ENCODE measurements around the gene CHAC2.
"Not testable (repeated sequence)": the region's sequence is repeated elsewhere in the genome, so short reads cannot be mapped to it uniquely, and the experiment has no call there.

The CHAC2 gene

DNA sequence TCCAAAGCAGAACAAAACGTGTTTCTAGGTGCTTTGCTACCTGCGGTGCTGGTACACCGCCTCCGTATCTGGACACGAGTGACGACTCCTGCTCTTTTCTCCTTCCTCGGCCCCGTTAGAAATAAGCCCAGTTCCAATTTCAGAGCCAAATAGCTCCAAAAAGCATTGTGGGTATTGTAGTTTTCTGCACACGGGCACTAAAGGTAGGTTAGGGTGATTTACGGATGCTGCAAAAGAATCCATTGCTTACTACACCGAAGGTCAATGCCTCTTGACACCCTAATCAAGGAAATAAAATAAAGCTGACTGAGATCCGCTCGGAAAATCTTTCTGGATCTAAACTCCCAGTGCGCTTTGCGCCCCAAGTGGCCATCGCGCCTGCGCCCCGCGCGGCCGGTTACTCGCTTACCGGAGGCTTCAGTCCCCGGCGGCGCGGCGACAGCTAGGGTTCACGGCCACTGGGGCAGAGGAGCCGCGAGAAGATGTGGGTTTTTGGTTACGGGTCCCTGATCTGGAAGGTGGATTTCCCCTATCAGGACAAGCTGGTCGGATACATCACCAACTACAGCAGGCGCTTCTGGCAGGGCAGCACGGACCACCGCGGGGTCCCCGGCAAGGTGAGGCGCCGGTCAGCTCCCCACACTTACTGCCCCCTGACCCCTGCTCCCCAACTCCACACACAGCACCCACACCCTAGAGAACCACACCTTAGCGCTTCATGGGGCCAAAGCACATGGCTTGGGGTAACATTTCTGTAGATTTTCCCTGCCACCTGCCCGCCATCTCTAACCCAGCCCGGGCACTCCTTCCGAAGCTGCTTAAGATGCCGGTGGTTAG, at the start of gene CHAC2:
TSS of gene CHAC2 (plus strand) at position 400 of the 837 bp plus-strand sequence. CDS start at position 483, 83 bp downstream.
- peak; percentile 87 for DNase-seq

DNA sequence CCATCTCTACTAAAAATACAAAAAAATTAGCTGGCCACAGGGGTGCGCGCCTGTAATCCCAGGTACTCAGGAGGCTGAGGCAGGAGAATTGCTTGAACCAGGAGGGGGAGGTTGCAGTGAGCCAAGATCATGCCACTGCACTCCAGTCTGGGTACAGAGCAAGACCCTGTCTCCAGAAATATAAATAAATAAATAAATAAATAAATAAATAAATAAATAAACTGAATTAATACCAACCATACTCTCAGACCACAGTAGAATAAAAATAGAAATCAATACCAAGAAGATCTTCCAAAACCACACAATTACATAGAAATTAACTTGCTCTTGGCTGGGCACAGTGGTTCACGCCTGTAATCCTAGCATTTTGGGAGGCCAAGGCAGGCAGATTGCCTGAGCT, 46.7 kb upstream of the CHAC2 start:
- not testable (repeated sequence) for DNase-seq

DNA sequence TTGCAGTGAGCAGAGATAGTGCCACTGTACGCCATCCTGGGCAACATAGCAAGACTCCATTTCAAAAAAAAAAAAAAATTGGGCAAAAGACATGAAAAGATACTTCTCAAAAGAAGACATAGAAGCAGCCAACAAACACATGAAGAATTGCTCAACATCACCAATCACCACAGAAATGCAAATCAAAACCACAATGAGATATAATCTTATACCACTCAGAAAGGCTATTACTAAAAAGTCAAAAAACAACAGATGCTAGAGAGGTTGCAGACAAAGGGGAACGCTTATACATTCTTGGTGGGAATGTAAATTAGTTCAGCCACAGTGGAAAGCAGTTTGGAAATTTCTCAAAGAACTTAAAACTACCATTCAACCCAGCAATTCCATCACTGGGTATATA, 43.1 kb upstream of the CHAC2 start:
- no peak for DNase-seq

DNA sequence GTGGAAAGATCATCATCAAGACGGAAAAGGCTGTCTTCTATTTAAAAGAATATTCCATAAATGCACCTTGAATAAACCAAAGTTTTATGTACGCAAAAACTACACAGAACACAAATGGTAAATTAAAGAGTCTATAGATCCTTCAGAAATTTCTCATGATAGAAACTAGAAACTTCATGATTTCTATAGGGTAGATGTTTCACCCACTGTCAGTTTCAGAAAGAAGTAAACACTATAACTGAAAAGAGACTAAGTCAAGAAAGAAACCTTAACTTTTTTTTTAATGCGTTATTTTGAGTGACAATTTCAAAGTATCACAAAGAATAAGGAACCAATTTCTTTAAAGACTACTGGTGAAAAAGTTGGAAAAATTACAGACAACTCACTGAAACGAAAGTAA, 41.9 kb upstream of the CHAC2 start:
- no peak for DNase-seq

DNA sequence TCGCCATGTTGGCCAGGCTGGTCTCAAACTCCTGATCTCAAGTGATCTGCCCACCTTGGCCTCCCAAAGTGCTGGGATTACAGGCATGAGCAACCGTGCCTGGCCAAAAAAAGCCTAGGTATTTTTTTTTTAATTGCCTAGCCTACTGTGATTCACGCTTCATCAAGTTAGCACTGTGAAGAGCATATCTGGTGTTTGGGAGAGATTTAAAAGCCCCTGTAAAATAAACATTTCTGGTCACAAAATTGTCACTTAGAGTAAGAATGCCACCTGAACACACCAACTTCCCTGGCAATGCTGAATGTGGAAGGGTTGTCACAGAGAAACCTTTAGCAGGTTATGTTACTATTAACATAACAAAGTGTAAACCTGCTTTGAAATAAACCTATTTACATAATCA, 39.7 kb upstream of the CHAC2 start:
- no peak for DNase-seq

DNA sequence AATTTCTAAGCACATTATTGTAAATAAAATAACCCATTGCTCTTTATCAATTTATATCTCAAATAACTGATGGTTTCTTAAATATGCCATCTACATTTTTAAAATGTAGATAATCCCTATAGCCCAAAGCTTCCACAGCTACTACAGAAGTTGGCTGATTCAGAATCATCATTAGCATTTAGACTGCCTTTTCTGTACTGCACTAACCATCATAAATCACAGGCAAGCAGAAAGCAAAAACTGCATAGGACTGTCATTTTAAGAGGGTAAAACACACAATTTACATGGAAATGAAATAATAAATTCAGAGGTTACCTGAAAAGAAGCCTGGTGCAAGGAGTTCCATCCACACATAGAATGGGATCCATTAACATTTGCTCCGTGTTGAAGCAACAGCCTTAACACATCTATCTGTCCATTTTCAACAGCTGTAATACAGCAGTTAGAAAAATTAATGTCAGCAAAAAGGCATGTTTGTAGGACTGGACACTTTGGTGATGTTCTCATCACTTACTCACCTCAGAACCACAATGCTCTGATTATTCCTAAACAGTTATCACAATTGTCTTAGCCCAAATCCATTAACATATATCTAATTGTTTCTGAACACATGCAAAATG, 38.4 kb upstream of the CHAC2 start:
- DNase-seq, result no peak

DNA sequence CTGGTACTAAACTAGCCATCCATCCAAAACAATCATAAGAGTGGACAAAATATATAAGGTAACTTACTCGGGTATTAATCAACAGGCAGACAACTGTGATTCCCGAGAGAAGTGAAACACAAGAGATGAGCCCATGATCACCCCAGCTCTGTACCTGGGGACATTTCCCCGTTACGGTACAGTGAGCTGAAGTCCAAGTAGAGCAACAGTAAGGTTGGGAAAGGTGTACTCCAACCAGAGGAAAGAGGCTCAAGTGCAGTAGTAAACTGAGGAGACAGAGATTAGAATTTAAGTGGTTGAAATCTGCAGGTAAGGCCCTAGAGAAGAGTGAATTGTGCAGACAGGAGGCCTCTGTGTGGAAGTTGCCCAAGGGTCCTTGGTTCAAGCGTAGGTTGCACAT, 30.5 kb upstream of the CHAC2 start:
- DNase-seq, result no peak

DNA sequence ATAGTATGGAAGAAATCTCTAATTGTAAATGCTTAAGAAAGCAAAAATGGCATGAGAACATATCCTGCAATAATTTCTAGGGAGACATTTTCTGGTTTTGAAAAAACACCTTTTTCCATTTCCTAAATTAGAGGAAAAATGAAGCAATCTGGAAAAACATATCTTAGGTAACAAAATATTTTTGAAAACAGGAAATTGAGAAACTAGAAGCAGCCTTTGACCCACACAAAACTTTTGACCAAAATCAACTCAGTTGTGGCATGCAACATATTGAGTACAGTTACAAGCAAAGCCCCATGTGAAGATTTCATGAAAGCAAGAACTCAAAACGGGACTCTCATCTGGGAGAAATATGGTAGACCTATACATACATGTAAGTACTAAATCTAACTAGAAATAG, 28.6 kb upstream of the CHAC2 start:
- DNase-seq, result no peak

DNA sequence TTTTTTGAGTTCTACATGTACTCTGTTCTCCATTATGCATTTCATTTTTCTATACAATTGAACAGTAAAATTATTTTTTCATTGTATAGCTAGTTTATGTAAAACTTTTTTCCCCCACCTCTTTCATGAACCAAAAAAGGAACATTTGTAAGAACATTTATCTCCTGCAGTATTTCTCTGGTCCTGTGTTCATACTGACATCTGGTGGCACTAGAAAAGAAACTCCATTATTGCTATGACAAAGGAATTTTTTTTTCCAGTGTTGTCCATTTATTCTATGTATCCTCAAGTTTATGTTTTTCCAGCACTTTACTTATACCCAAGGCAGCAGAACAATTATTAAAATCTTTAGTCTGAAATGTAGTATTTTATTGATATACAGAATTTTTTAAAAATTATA, 27.4 kb upstream of the CHAC2 start:
- no peak for DNase-seq

DNA sequence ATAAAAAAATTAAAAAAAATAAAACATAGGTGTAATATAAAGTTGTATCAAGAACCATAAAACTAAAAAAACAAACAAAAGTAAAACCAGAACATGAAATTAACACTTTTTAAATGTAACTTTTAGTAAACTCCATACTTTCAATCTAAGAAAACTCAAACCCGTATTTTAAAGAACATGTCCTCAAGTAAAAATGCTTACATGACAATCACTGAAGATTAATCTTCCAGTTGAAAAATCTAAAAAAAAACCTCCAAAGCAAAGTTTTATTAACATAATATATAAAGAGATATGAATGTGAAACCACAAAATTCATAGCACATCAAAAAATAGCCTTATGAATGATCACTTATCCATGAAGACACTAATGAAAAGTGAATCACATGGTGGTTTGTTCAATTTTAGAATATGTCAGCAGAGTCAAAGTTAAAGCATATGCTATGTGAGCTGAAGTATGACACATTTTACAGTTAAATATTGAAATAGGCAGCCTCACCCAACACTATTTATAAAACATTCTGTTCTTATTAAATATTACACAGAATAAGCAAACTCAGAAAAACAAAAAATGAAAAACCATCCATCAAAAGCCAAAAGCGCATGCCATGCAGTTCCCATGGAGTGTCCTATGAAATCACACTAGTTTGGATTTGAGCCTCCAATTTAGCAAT, 23.1 kb upstream of the CHAC2 start:
- no peak for DNase-seq

DNA sequence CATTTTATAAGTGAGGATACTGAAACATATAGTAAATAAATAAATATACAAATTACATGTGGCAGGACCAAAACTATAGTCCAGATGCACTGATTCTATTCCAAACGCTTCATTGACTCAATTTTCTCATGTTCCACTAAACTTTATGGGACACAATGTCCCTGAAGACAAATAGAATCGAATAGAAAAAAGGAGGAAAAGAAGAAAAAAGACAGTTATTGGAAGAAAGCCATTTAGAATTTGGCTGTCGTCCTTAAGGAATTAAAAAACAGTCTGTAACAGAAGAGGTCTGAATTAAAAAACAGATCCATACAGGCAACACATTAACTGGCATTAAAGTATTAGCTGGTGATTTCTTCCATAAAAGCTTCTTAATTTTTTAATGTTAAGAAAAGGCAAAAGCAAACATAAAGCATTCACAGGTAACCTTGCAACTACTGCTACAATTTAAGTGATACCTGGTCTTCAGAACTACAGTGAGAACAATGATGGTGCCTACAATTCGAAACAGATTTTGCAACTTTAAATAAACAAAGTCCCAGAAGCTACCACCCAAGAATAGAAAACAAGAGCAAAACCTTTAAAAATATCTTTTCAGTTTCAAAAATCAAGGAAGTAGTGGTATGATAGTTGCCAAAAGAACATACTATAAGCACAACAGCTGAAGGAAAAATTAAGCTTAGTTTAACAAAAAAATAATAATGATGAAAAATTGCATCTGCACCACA, 17.4 kb upstream of the CHAC2 start:
- DNase-seq, result no peak

DNA sequence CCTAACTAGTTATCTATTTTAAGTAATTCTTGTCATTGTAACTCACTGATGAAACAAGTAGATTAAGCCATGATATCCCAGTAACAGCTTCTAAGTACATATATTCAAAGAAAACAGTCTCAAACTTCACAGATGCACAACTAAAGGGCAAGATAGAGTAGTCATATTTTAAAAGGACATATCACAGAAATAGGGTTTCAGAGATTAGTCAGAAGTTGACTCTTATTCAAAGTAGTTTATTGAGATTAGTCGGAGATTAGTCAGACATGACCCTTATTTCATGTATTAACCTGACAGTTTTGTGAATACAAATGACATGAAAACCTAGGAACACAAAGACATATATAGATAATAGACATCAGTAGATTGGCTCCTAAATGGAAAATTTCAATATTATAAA, 15.9 kb upstream of the CHAC2 start:
- no peak for DNase-seq

DNA sequence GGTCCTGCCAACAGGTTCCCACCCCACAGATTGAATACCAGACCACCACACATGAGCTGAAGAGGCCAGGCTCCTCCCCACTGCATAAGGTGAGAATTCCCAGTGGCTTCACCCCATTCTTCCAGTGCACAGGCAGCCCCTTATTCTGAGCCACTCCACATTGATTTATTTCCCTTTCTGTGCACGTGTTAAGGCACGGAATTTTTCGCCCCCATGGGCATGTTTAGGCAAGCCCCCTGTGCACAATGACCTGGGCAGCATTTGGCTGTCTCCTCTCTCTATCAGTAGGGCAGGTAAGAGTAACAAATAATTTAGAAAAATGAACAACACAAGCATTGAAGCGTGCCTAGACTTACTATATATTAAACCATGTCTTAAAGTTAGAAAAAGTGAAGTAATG, 15.2 kb upstream of the CHAC2 start:
- DNase-seq, result no peak

DNA sequence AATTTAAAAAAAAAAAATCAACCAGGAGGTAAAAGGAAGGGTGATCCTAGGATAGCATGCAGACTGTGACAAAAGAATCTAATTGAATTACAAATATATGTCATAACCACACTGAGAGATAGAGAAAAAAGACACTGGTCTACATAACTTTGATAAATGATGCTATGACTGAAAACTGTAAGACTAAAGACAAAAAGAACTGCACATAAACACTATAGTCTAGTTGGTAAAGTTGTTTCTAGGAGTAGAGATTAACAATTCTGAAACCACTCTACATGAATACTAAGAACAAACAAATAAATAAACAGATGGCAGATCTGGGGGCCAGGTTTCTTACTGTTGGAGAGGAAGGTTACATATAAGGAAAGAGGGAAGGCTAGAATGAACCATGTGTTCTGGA, 14.6 kb upstream of the CHAC2 start:
- no peak for DNase-seq

DNA sequence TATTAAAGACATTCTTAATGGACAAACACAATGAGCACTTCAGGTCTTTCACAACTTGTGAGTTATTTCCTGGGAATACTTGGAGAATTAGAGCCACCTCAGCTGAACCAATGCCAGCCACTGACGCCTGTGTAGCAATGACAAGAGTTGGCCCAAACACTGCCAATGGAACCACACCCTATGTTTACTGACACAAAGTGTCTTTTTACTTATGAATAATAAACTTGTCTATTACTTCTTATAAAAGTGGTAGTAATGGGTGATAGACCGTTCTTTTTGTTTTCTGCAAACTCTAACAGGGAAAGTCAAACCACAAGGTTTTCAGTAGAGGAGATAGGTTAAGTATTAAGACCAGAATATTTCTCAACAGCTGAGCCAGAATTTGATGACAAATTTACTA, 12.5 kb upstream of the CHAC2 start:
- no peak for DNase-seq

DNA sequence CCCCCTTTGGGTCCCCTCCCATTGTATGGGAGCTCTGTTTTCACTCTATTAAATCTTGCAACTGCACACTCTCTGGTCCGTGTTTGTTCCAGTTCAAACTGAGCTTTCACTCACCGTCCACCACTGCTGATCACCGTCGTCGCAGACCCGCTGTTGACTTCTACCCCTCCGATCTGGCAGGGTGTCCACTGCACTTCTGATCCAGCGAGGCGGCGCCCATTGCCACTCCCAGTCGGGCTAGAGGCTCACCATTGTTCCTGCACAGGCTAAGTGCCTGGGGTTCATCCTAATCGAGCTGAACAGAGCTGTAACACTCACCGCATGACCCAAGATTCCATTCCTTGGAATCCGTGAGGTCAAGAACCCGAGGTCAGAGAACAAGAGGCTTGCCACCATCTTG, 11.0 kb upstream of the CHAC2 start:
- DNase-seq, result no peak

DNA sequence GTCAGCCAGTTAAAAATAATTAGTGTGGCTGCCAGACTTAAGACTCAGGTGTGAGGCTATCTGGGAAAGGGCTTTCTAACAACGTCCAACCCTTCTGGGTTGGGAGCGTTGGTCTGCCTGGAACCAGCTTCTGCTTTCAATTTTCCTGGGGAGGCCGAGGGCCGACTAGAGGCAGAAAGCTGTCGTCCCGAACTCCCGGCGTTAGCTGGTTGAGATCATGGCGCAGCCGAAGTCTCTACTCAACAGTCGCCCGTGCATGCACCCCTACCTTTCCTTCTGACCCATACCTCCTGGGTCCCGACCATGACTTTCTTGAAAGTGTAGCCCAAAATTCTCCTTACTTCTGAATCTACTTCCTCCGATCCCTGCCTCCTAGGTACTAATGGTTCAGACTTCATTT, 10.4 kb upstream of the CHAC2 start:
- DNase-seq, result not testable (repeated sequence)

DNA sequence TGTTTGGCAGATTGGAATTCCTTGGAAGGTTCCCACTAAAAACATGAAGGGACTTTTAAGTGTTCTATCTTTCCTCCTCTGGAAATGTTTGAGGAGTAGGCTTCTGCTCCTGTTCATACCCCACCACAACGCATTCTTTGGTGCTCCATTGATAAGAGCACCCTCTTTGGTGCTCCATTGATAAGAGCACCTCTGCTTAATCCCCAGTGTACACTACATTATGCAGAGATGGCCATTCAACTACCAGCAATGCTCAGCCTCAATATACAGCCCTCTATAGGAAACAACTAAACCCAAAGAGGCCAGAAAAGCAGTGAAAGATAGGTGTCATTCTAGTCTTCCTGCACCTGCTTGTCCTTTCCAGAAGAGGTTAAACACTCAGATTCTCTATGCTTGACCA, 1.8 kb upstream of the CHAC2 start:
- DNase-seq, result no peak

DNA sequence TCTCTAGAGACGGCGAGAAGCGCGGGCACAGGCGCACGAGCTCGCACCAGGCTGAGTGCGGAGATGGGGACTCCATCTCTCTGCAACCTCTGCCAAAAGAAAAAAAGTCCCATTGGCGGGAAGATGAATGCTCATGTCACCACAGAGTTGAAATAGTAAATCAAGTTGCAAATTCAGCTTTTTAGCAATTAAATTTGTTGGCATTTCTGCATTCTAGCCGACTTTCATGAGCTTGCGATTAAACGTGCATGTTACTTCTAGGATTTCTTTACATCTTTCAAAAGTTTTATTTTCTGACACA, 588 bp downstream of the CHAC2 start:
- no peak for DNase-seq

DNA sequence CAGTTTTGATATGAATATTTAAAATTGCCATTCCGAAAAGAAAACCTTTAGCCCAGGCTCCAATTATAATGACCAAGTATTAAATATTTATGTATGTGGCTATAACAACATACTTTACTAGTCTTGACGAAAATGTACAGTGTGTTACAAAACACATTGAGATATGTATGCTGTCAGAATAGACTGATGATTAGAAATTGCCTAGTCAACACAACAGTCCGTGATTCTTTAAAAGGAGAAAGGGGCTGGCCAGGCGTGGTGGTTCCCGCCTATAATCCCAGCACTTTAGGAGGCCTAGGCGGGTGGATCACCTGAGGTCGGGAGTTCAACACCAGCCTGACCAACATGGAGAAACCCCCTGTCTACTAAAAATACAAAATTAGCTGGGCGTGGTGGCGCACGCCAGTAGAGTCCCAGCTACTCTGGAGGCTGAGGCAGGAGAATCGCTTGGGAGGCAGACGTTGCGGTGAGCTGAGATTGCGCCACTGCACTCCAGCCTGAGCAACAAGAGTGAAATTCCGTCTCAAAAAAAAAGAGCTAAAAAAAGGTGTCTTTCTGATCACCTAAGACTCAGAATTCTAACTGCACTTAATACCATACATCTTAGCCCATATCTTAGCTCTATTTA, 1.8 kb downstream of the CHAC2 start:
- DNase-seq, result no peak

DNA sequence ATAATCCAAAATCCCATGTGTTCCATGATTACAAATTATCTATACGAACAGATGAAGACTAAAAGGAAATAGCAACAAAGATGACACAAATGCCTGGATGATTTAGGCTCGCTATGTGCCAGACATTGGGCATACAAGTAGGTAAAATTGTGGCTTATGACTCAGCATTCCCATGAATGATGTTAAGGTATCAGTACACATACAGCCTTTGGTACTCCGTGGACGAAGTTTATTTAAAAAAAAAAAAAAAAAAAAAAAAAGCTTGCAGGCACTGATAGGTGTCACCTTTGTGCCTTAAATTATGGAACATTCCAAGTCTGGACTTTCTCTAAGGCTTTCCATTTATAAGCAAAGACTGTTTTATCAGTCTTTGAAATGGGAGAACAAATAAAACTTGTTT, 2.7 kb downstream of the CHAC2 start:
- no peak for DNase-seq

DNA sequence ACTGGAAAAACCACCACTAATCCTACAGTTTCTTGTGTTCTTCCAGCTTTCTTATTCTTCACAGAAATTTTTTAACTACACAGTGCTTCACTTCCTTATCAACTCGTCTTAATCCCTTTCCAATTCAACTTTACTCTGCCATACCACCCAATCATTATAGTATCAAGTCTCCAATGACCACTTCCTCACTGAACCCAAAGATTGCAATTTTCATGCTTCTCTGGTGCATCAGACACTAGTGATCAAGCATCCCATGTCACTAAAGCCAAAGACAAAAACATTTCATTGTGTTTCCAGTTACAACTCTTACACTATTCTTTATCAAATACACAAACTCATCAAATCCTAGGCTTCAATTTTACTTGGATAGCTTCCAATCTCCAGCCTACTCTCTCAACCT, 9.5 kb downstream of the CHAC2 start:
- no peak for DNase-seq

DNA sequence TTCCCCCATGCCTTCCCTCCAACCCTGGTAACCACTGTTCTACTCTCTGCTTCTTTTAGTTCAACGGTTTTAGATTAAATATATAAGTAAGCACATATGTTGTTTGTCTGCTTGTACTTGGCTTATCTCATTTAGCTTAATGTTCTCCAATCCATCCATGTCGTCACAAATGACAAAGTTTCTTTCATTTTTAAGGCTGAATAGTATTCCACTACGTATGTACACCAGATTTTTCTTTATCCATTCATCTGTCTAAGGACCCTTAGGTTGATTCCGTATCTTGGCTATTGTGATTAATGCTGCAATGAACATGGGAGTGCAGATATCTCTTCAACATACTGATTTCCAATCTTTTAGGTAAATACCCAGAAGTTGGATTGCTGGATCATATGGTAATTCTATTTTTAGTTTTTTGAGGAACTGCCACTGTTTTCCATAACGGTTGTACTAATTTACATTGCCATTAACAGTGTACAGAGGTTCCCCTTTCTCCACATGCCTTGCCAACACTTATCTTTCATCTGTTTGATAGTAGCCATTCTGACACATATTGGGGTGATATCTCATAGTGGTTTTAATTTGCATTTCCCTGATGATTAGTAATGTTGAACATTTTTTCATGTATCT, 11.0 kb downstream of the CHAC2 start:
- no peak for DNase-seq
